ENCODE data around the gene DEPDC5.

DEPDC5 gene

GRCh38 chr22:31912407-31912743, 158.6 kb downstream of the DEPDC5 start:
- no peak for DNase-seq (ENCODE audit: low read depth)
- no peak overlapping the region for H3K4me3 ChIP-seq (ENCODE audit: low read depth, low read length)
- TF ChIP-seq MAX (IDR thresholded peaks at IDR 0.05; ENCODE audit: low read depth, low read length) (no peak), POLR2A (IDR thresholded peaks at IDR 0.05; ENCODE audit: extremely low read depth, insufficient read length) (no peak), MYC (IDR thresholded peaks at IDR 0.05; ENCODE audit: low read depth, low read length) (no peak), CTCF (IDR thresholded peaks at IDR 0.05; ENCODE audit: low read depth, low read length) (no peak)

GRCh38 chr22:31915586-31915985, 161.8 kb downstream of the DEPDC5 start:
- DNase-seq (ENCODE audit: low read depth), result no peak
- TF ChIP-seq MAX (IDR thresholded peaks at IDR 0.05; ENCODE audit: low read depth, low read length) (no peak), MYC (IDR thresholded peaks at IDR 0.05; ENCODE audit: low read depth, low read length) (no peak), CTCF (IDR thresholded peaks at IDR 0.05; ENCODE audit: low read depth, low read length) (no peak), POLR2A (IDR thresholded peaks at IDR 0.05; ENCODE audit: extremely low read depth, insufficient read length) (no peak)
- no peak overlapping the region for H3K4me3 ChIP-seq (ENCODE audit: low read depth, low read length)

GRCh38 chr22:31917227-31917921, 163.6 kb downstream of the DEPDC5 start:
- peak; percentile 86 for DNase-seq (ENCODE audit: low read depth)
- TF ChIP-seq MYC (IDR thresholded peaks at IDR 0.05; ENCODE audit: low read depth, low read length) (no peak), MAX (IDR thresholded peaks at IDR 0.05; ENCODE audit: low read depth, low read length) (no peak), POLR2A (IDR thresholded peaks at IDR 0.05; ENCODE audit: extremely low read depth, insufficient read length) (no peak), CTCF (IDR thresholded peaks at IDR 0.05; ENCODE audit: low read depth, low read length) (no peak)
- no peak overlapping the region for H3K4me3 ChIP-seq (ENCODE audit: low read depth, low read length)

GRCh38 chr22:31919730-31920129, 165.9 kb downstream of the DEPDC5 start:
- H3K4me3 ChIP-seq (ENCODE audit: low read depth, low read length), result no peak overlapping the region
- no peak for DNase-seq (ENCODE audit: low read depth)
- TF ChIP-seq POLR2A (IDR thresholded peaks at IDR 0.05; ENCODE audit: extremely low read depth, insufficient read length), result no peak
- no peak for TF ChIP-seq MAX (IDR thresholded peaks at IDR 0.05; ENCODE audit: low read depth, low read length)
- TF ChIP-seq MYC (IDR thresholded peaks at IDR 0.05; ENCODE audit: low read depth, low read length), result no peak
- no peak for TF ChIP-seq CTCF (IDR thresholded peaks at IDR 0.05; ENCODE audit: low read depth, low read length)

GRCh38 chr22:31920306-31920705, 166.5 kb downstream of the DEPDC5 start:
- H3K4me3 ChIP-seq (ENCODE audit: low read depth, low read length), result no peak overlapping the region
- DNase-seq (ENCODE audit: low read depth), result no peak
- TF ChIP-seq MYC (IDR thresholded peaks at IDR 0.05; ENCODE audit: low read depth, low read length) (no peak), CTCF (IDR thresholded peaks at IDR 0.05; ENCODE audit: low read depth, low read length) (no peak)

- no peak for DNase-seq (ENCODE audit: low read depth)
- TF ChIP-seq CTCF (IDR thresholded peaks at IDR 0.05; ENCODE audit: low read depth, low read length), result no peak
- TF ChIP-seq MAX (IDR thresholded peaks at IDR 0.05; ENCODE audit: low read depth, low read length), result no peak
- TF ChIP-seq MYC (IDR thresholded peaks at IDR 0.05; ENCODE audit: low read depth, low read length), result no peak
- TF ChIP-seq POLR2A (IDR thresholded peaks at IDR 0.05; ENCODE audit: extremely low read depth, insufficient read length), result no peak
- H3K4me3 ChIP-seq (ENCODE audit: low read depth, low read length), result no peak overlapping the region
These were observed 167.3 kb downstream of the DEPDC5 start for GRCh38 chr22:31921106-31921505.

Data from NB4 (cell line).